ENCODE measurements around the gene TPM4.
"Not testable (repeated sequence)": the region's sequence is repeated elsewhere in the genome, so short reads cannot be mapped to it uniquely, and the experiment has no call there.

TPM4 gene

DNA sequence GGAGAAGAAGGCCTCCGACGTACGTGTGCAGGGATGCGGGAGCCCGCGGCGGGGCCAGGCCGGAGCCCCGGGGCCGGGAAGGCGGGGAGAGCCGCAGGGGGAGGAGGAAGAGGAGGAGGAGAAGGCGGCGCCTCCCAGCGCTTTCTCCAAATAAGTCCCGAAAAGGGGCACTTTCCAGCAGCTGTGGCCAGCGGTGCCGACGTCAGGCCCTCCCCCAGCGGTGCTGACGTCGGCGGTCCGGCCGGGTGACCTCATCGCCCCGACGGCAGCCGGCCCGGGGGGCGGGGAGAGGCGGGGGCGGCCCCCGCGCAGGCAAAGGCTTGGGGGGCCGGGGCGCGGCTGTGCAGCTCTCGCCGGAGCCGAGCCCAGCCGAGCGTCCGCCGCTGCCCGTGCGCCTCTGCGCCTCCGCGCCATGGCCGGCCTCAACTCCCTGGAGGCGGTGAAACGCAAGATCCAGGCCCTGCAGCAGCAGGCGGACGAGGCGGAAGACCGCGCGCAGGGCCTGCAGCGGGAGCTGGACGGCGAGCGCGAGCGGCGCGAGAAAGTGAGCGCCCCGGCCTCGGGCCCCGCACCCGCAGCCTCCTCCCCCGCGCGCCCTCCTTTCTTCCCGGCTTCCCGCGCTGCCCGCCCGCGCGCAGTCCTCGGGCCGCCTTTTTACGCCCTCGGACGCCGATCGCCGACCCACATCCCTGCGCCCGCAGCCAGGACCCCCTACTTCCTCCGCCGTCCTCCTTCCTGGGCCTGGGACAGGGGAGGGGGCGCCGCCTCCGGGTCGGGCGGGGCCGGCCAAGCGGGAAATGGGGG, at the start of gene TPM4:
Gene TPM4, plus strand, starts transcription at position 342 of the 804 bp plus-strand sequence. Its CDS starts 71 bp downstream, at position 413.
- peak; percentile 76 for FAIRE-seq
- DNase-seq (ENCODE audit: insufficient read length, low spot score) = peak; percentile 80

DNA sequence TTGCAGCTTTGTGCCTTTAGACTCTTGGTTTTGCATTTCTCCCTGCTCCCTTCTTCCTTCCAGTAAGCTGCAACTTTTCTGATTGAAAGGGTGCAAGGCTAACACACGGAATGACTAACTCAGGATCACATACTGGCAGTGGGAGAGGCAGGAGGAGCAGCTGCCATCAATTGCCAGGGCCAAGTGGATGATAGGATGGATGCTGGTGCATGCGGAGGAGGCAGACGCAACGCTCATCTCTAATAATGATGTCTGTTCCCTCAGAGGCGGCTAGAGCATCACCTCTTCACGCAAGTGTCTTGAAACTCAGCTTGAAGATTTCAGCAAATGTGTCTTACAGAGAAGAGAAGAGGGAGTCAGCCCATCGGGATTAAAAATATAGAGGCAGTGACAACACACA, 49.5 kb upstream of the TPM4 start:
- FAIRE-seq (no peak), DNase-seq (ENCODE audit: insufficient read length, low spot score) (no peak)

DNA sequence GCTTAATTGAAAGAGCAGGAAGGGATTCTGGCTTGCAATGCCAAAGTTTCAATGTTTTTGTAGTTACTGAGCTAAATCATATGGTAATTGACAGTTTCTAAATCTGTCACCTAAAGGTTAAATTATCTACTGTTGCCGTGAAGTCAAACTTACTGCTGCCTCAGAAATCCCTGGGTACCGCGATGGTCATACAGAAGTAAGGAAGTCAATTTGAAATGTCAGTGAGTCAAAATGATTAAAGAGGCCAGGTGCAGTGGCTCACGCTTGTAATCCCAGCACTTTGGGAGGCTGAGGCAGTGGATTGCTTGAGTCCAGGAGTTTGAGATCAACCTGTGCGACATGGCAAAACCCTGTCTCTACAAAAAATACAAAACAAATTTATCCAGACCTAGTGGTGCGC, 48.8 kb upstream of the TPM4 start:
- FAIRE-seq (no peak), DNase-seq (ENCODE audit: insufficient read length, low spot score) (no peak)

- DNase-seq (ENCODE audit: insufficient read length, low spot score); FAIRE-seq: not testable (repeated sequence)
Observed at GRCh38 chr19:16030155-16030554, 46.1 kb upstream of the TPM4 start.

GRCh38 chr19:16030964-16031871, 45.1 kb upstream of the TPM4 start:
- FAIRE-seq (no peak), DNase-seq (ENCODE audit: insufficient read length, low spot score) (no peak)

DNA sequence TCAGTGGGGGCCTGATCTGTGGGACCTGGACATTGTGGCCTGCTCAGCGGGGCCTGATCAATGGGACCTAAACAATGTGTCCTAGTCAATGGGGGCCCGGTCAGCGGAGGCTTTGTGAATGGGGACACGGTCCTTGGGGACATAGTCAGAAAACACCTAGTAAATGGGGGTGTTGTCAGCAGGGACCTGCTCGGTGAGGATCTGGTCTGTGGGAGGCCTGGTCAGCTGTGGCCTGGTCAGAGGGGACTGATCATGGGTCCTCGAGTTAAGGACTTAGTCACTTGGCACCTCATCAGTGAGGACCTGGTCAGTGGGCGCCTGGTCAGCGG, 44.5 kb upstream of the TPM4 start:
- no peak for DNase-seq (ENCODE audit: insufficient read length, low spot score)
- no peak for FAIRE-seq

DNA sequence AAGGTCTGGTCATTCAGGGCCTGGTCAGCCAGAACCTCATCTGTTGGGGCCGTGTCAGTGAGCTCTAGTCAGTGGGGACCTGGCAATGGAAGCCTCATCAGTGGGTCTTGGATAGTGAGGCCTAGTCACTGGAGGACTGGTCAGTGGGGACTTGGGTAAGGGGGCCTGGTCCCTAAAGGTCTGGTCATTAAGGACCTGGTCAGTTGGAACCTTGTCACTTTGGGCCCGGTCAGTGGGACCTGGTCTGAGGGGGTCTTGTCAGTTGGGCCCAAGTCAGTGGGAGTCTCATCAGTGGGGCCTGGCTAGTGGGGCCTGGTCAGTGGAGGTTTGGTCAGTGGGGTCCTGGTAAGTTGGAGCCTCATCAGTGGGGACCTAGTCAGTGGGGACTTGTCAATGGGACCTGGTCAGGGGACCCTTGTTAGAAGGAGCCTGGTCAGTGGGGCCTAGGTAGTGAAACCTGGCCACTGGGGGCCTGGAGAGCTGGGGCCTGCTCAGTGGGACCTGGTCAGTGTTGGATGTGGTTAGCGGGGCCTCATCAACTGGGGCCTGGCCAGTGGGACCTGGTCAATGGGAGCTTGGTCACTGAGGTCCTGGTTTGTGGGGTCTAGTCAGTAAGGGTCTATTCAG, 43.7 kb upstream of the TPM4 start:
- DNase-seq (ENCODE audit: insufficient read length, low spot score) (no peak), FAIRE-seq (no peak)

DNA sequence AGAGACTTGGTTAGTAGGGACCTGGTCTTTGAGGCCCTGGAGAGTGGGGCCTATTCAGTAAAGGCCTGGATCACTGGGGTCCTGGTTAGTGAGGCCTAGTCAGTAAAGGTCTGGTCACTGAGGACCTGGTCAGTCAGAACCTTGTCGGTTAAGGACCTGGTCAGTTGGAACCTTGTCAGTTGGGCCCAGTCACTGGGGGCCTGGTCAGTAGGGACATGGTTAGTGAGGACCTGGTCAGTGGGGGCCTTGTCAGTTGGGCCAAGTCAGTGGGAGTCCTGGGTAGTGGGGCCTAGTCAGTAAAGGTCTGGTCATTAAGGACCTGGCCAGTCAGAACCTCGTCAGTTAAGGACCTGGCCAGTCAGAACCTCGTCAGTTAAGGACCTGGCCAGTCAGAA, 43.2 kb upstream of the TPM4 start:
- FAIRE-seq = no peak
- DNase-seq (ENCODE audit: insufficient read length, low spot score) = no peak

DNA sequence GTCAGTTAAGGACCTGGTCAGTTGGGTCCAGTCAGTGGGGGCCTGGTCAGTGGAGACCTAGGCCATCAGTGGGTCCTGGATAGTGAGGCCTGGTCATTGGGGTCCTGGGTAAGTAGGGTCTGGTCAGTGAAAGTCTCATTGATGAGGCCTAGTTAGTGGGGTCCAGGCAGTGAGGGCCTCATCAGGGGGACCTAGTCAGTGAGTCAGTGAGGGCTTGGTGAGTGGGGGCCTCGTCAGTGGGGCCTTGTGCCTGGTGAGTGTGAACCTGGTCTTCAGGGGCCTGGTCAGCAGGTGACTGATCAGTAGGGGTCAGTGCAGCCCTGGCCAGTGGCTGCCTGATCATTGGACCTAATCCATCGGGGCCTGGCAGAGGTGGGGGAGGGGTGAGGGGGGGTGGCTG, 42.6 kb upstream of the TPM4 start:
- FAIRE-seq (no peak), DNase-seq (ENCODE audit: insufficient read length, low spot score) (no peak)

- FAIRE-seq (peak; percentile 23), DNase-seq (ENCODE audit: insufficient read length, low spot score) (no peak)
Observed at GRCh38 chr19:16034180-16034579, 42.1 kb upstream of the TPM4 start.

- FAIRE-seq = no peak
- DNase-seq (ENCODE audit: insufficient read length, low spot score) = no peak
Observed at GRCh38 chr19:16034958-16035560, 41.2 kb upstream of the TPM4 start.

DNA sequence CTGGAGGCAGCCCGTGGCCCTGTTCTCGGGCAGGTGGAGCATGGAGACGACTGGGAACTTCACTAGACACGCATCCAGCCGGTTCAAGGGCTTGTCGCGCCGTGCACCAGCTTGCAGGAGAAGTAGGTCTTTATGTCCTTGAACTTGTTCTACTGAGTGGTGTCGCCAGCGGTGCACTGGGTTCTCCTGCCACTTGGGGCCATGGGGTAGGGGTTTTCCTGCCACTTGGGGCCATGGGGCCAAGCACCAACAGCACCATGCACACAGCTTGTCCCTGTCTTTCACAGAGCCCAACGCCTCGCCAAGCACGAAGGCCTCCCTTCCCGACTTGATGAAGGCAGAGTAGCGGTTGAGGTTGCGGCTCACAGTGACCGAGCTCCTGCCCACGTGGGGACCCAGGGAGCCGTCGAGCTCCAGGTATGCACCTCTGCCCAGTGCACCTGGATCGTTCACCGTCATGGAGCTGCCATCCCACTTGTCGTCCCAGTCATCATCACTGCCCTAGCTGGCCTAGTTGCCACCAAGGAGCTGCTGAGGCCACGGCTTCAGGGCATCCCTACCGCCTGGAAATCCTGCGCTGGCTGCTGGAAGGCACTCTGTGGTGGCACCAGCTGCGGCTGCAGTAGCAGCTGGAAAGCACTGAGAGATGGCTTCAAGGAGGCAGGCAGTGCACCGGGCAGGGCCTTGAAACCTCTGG, 40.5 kb upstream of the TPM4 start:
- FAIRE-seq = peak; percentile 13
- DNase-seq (ENCODE audit: insufficient read length, low spot score) = no peak

DNA sequence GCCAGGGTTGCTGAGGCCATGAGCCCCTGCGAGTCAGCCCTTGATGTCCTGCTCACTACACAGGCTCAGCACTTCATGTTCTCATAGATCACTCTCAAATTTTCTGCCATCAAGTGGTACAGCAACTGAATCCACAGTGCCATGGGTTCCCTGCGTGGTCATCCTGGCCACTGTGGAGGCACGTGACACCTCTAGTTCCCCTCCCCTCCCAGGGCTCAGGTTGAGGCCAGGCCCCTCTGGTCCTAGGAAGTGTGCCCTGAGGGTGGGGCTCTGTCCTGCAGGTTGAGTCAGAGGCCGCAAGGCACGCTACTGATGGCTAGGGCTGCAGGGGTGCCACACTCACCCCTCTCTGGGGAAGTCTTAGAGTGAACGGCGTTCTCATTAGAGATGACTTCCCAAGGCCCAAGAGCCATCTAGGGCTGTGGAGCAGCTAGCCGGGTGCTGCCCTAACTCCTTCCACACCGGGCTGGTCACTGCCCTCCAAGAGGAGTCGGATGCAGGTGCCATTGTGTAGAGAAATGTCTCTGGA, 39.8 kb upstream of the TPM4 start:
- DNase-seq (ENCODE audit: insufficient read length, low spot score) (no peak), FAIRE-seq (no peak)

- no peak for FAIRE-seq
Observed at GRCh38 chr19:16036941-16037340, 39.4 kb upstream of the TPM4 start.

GRCh38 chr19:16037424-16038195, 38.7 kb upstream of the TPM4 start:
- DNase-seq (ENCODE audit: insufficient read length, low spot score) (no peak), FAIRE-seq (no peak)

More at GRCh38 chr19:16036941-16037340, 39.4 kb upstream of the TPM4 start:
- DNase-seq (ENCODE audit: insufficient read length, low spot score) = no peak

DNA sequence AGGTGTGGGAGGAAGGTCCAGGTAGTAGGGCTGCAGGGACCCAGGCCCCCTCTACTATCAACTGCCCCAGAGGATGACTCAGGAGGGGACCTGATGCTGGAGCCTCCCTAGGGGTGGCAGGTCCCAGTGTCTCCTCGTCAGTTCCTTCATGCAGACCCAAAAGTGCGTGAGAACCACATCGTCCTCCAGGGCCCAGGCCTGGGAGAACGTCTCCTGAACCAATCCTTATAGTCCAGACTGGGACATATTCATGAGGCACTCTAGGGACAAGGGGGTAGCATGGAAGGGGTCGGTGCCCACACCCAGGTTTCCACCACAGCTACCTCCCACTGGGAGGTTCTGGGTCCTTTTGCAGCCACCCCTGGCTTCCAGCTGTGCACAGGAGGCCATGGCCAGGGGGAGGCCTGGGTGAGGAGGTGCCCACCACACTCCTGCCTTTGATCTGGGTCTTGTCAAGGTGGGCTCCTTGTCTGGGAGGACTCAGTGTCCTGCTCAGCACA, 38.0 kb upstream of the TPM4 start:
- no peak for DNase-seq (ENCODE audit: insufficient read length, low spot score)
- FAIRE-seq = no peak

GRCh38 chr19:16039081-16039480, 37.2 kb upstream of the TPM4 start:
- DNase-seq (ENCODE audit: insufficient read length, low spot score) (no peak), FAIRE-seq (no peak)

GRCh38 chr19:16039545-16039944, 36.8 kb upstream of the TPM4 start:
- DNase-seq (ENCODE audit: insufficient read length, low spot score) = no peak
- FAIRE-seq = no peak

GRCh38 chr19:16040642-16041041, 35.7 kb upstream of the TPM4 start:
- DNase-seq (ENCODE audit: insufficient read length, low spot score) (no peak), FAIRE-seq (no peak)
